GM21381 (cell line): ENCODE measurements around the gene PAX4.
A peak's percentile ranks its signal among the peaks of the same experiment; 100 is the strongest.
"Not testable (repeated sequence)": the region's sequence is repeated elsewhere in the genome, so short reads cannot be mapped to it uniquely, and the experiment has no call there.

Experiments used
- ATAC-seq: cut with Tn5 transposase; IDR thresholded peaks from one replicate; pipeline ENCODE4 v1.9.1; 2021; ENCODE audit warnings: mild to moderate bottlenecking, moderate library complexity; ENCODE audit not compliant: unreplicated experiment

The PAX4 gene

DNA sequence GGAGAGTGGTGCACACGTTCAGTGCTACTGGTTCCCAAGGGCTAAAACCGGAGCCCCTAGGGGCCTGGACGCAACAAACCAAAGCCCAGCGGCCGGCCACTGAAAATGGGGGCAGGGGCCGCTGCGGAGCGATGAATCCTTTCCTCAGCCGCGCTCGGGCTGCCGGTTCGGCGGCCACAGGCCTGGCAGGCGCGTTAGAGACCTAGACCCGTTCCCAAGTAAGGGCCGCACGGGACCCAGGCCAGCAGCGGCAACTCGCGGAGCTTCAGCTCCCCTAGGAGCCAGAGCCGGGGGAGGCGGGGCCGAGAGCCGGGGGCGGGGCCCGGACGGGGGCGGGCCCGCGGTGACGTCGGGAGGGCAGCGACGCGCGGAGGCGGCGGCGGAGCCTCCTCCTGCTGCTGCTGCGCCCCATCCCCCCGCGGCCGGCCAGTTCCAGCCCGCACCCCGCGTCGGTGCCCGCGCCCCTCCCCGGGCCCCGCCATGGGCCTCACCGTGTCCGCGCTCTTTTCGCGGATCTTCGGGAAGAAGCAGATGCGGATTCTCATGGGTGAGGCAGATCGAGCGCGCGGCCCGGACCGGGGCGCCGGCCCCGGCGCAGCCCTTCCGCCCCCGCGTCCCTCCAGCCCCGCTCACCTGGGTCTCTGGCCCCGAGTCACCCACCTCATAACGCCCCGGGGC, 29.8 kb downstream of the PAX4 start, which contains the start of gene ARF5:
Gene ARF5, plus strand, starts transcription at position 393 of the 678 bp plus-strand sequence. Its CDS starts 88 bp downstream, at position 481.
- peak; percentile 76 for ATAC-seq

DNA sequence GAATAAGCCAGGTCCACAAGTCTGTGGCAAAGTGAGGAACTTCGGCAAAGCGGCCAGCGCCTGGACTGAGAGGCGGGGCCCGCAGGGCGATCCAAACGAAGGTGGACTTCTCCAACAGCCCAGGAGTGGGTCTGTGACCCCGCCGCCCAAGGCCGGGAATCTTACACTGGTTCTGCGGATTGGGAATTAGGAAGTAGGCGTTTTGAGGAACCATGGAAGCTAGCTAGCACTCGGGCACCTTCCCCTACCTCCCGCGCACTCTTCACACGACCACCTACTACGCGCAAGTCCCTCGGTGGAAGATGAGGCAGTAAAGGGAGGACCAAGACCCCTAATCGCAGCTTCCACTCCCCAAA, 30.3 kb downstream of the PAX4 start:
- no peak for ATAC-seq

DNA sequence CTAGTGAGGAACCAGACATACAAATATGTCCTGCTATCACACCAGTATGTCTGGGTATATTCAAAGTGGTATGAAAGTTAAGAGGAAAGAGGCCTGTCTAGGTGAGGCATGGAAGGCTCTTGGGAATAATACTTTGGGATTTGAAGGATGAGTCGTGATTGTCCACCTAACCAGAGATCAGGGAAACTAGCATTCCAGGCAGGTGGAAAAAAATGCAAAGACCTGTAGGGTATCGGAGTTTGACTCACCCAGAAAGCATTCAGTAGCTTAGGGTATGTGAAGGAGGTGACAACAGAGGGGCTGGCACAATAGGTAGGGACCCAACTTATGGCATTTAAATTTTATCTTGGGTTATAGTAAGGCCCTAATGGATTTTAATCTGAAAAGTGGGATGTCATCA, 31.6 kb downstream of the PAX4 start:
- ATAC-seq: no peak

DNA sequence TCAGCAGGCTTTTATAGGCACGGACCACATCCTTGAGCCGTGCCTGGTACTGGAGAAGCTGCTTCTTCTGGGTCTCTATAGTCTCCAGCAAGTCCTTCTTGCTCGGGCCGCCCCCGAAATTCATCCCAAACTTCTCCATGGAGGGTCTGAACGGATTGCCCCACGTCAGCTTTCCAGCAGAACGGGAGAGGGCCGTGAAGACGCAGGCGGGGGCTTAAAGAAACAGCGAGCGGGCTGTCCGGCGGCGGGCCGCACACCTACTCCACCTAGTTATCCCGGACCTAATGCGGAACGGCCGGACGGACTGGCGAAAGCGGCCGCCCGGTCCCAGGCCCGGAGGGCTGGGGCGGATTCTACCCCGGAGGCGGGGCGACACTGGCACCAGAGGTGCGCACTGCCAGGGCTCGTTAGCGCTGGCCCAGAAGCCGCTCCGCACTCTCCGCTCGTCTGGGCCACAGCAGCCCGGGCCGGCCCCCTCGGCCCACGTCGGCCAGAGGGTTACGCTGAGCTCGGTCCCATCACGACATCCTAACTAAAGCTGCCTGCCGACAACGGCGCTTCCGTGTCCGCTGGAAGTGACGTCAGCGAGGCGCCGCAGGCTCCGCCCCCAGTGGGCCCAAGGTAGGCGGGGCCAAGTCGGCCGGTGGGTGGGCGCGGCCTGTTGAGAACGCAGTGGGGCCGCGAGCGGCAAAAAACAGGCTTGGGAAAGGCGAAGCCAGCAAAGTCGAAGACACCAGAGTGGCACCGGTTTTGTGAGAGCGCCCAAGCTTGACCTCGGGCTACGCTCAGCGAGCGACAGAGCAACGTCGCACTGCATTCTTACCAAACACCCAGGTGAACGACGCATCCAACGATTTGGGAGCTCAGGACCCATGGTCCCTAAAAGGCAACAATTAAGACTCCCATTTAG, 32.6 kb downstream of the PAX4 start, which contains the start of gene GCC1:
Gene GCC1, minus strand, starts transcription at position 553 of the 910 bp plus-strand sequence. Its CDS starts 414 bp downstream, at position 139.
- peak; percentile 67 for ATAC-seq

DNA sequence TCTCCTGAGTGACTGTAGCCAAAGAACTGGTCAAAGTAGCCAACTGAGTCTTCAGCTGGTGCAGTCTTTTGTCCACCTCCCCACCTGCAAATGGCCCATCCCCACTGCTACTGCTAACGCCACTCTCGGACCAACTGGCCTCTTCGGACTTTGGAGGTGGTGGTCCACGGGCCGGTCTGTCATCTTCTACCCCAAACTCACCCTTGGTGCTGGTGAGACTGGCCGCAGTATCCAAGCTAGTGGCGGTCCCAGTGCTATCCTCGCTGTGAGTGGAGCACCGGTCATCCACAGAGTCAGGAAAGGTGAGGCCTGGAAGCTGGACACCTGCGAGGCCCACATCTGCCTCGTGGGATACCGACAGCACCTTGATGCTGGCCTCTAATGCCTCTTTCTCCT, 33.3 kb downstream of the PAX4 start:
- no peak for ATAC-seq

DNA sequence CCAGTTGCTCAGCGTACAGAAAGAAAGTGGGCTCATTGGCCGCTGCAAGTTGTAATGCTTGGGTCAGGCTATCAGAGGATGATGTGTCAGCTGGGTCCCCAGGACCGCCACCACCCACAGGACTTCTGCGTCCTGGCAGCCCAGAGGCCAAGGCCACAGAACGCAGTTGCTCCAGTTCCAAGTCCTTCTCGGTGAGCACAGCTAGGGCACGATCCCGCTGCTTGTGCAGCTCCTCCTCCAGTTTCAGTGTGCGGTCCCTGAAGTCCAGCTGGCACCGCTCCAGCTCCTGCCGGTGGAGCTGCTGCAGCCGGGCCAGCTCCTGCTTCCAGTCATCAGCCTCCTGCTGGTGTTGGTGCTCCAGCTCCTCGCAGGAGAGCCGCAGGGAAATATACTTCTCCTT, 35.6 kb downstream of the PAX4 start:
- no peak for ATAC-seq

DNA sequence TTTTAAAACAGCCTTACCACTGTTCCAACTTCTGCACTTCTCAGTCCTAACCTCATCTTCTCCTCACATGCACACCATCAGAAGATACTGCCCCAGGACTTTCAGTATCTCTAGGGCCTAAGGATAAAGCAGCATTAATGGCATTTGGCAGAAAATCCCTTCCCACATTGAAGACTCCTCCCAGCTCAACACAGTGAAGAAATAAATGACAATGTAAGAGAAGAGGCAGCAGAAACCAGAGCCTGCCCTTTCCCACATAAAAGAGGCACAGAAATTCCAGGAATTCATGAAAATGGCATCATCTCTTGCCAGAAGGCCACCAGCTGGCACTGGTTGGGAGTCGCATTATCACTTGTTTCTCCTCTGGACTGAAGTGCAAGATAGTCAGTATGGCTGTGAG, 36.2 kb downstream of the PAX4 start:
- ATAC-seq: no peak

DNA sequence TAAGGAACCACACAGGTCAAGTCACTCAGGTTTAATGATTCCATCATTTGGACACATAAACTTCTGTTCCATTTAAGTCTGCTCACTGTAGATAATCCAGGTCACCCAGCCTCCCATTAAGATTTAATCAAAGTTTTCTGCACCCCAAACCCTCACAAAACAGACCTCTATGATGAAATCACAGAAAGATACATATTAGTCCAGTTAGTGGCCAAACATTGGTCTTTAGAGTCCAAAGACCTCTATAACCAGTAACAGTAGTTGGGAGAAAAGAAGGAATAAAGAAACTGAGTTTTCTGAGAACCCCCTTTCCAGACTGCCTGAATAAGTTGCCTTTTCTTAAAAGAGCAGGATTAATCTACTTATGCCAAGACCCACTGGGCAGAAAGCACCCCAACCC, 37.3 kb downstream of the PAX4 start:
- ATAC-seq: no peak

DNA sequence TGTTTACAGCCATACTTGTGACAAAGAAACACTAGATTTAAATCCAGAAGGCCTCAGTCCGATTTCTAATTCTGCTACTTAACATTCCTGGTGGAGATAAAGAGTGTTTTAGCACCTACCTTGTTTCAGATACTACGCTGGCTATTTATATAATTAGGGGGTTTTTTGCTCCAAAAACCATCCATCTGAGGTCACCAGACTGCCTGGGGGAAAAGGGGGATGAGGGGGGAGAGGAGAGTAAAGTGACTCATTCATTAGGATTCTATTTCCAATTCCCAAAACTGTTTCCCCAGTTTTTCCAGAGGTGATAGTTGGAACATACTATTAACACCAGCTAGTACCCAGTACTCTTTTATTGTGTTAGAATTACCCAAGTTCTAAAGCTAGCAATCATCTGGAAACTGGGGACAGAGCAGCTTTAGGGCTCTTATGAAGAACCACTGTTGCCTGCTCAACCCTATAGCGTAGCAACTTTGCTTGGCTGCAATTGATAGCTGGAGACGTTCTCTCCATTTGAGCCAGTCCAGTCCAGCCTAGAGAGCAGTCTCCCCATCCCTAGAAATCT, 39.1 kb downstream of the PAX4 start:
- no peak for ATAC-seq

DNA sequence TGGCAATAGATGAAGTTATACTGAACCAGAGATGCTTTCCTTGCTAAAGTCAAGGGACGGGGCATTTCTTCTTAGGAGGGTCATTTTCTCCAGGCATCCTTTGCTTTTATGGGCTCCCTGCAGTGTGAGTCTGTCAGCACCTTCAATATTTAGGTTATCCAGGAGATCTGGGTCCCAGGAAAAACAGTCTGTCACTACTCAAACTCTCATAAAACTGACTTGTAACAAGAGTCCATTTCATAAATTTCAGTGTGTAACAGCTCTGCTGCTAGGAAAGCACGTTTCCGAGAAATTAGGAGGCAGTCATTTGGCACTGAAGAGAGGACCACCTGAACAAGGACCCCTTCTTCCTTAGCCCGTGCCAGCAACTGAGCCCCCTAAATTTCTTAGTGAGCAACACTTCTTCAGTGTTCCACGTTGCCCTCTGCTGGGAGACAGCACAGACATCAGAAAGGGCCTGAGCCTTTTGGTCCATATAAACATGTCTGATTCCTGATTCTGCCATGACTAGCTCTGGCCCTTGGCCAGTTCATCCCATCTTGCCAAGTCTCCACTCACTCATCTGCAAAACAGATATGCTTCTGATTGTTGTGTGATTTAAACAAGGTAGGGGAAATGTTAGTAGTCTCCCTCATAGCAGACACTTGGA, 39.8 kb downstream of the PAX4 start:
- no peak for ATAC-seq

DNA sequence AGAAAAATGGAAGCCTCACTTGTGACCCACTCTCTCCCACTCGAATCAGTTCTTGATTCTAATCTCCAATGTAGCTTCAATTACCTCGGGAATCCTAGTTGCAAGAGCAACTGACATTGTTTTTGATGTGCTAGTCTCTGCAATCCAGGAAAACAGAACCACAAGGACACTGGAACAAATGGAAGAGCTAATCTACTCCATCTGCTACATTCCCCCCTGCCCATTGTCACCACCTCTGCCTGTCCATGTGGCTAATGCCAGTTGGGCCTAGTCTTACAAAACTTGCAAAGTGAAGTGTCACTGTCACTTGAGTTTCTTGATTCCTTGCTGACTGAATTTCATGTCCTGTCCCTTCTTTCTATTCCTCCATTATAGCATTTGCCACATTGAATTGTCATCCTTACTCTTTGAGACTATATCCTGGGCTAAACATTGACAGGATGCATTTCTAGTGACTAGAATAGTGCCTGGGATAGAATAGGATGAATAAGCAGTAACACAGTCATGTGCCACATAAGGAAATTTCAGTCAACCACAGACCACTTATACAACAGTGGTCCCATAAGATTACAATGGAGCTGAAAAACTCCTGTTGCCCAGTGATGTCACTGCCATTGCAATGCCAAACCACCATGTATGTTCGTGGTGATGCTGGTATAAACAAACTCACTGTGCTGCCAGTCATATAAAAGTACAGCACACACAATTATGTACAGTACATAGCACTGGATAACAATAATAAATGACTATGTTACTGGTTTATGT, 46.0 kb downstream of the PAX4 start:
- no peak for ATAC-seq

DNA sequence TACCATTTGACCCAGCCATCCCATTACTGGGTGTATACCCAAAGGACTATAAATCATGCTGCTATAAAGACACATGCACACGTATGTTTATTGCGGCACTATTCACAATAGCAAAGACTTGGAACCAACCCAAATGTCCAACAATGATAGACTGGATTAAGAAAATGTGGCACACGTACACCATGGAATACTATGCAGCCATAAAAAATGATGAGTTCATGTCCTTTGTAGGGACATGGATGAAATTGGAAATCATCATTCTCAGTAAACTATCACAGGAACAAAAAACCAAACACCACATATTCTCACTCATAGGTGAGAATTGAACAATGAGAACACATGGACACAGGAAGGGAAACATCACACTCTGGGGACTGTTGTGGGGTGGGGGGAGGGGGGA, 49.9 kb downstream of the PAX4 start:
- ATAC-seq: not testable (repeated sequence)

DNA sequence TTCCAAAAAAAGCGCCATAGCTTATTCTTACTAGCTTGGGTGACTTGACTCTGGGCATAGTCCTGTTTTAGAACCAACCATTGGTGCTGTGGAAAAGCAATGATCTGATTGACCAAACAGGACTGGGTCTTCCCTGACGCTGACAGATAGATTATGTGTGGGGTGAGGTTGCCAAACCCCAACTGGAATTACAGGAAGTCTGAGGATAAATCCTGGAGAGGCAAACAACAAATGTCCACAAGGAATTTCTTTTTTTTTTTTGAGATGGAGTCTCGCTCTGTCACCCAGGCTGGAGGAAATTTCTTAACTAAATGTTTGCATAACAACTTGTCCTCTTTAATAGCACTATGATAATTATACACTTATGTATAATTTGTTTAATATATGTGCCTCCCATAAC, 51.7 kb downstream of the PAX4 start:
- no peak for ATAC-seq
